Mesothelial cell of epicardium (in vitro differentiated cells): ENCODE measurements around the gene OR11A1. TPM values are rescaled to one million over a fixed set of nuclear protein-coding genes. Genes with fewer than 3 reads are reported as not detected.
"Not testable (repeated sequence)": the region's sequence is repeated elsewhere in the genome, so short reads cannot be mapped to it uniquely, and the experiment has no call there.

Experiments
- DNase-seq, 2 experiments: peaks; one replicate each; pipeline ENCODE4 v3.0.0; 2021; ENCODE audit warnings: low spot score in 2 of 2; ENCODE audit not compliant: unreplicated experiment in 2 of 2
- H3K27ac Mint-ChIP-seq: 2 replicates; pipeline ENCODE4 v1.8.0; 2021; ENCODE audit warnings: mixed read lengths
- H3K27me3 Mint-ChIP-seq: 2 replicates; pipeline ENCODE4 v1.8.0; 2021; ENCODE audit warnings: low read depth, mixed read lengths
- H3K36me3 Mint-ChIP-seq: 2 replicates; pipeline ENCODE4 v1.8.0; 2021; ENCODE audit warnings: mixed read lengths
- H3K4me1 Mint-ChIP-seq: 2 replicates; pipeline ENCODE4 v1.8.0; 2021; ENCODE audit warnings: mixed read lengths
- H3K4me3 Mint-ChIP-seq: 2 replicates; pipeline ENCODE4 v1.8.0; 2021; ENCODE audit warnings: mild to moderate bottlenecking, moderate library complexity, mixed read lengths
- H3K9me3 Mint-ChIP-seq: 2 replicates; pipeline ENCODE4 v1.8.0; 2021; ENCODE audit warnings: mixed read lengths
- total RNA-seq: library from RNA; stranded (reverse); gene quantifications from 3 replicates; pipeline ENCODE4 v1.2.1, GENCODE V29; 2021
- TF ChIP-seq, protein P1 (sequence below): fragments of 200-600 bp; sonication (generic); IDR thresholded peaks from one replicate; pipeline ENCODE4 v1.5.0; 2021; ENCODE audit warnings: antibody characterized with exemption; ENCODE audit not compliant: unreplicated experiment

OR11A1 gene
- total RNA-seq, 1 donor from 2014 or later, result not detected

DNA sequence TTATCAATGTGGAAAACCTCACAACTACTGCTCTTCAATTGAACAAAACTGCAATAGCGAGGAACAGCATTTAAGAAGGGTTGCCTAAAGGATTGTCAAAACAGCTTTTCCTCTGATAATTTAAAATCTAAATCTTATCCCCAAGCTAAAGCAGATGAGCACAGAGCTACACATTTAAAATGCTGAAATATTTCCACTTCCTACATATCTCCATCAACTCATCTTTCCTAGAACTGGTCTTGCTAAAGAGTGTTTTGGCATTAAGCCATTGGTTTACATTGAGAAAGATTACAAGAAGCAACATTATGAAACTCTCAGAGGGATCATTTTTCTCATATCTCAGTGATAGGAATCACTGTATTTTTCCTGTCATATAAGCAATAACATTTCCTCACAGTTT lies 14.2 kb downstream of the OR11A1 start:
- TF ChIP-seq, protein P1, sequence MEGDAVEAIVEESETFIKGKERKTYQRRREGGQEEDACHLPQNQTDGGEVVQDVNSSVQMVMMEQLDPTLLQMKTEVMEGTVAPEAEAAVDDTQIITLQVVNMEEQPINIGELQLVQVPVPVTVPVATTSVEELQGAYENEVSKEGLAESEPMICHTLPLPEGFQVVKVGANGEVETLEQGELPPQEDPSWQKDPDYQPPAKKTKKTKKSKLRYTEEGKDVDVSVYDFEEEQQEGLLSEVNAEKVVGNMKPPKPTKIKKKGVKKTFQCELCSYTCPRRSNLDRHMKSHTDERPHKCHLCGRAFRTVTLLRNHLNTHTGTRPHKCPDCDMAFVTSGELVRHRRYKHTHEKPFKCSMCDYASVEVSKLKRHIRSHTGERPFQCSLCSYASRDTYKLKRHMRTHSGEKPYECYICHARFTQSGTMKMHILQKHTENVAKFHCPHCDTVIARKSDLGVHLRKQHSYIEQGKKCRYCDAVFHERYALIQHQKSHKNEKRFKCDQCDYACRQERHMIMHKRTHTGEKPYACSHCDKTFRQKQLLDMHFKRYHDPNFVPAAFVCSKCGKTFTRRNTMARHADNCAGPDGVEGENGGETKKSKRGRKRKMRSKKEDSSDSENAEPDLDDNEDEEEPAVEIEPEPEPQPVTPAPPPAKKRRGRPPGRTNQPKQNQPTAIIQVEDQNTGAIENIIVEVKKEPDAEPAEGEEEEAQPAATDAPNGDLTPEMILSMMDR, result no peak
- H3K4me1 Mint-ChIP-seq, result peaks cover 3% of the 10 kb centered on the region

DNA sequence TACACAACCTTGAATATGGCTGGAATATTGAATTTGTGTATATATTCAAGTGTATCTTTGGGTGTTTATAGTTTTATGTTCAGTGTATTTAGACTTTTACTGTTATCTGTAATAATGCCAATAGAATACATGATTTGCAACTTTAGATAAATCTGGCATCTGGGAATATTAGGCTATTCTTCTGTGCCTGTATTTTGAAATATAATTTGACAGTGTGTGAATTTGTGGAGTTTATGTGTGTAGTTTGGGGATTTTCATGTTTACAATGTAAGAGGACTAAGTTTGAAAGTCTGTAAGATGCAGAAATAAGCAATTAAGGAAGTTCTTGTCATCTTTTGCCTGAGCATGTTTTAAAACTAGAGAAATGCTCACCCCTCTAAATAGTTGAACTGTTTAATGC lies 17.9 kb downstream of the OR11A1 start, which contains the start of gene OR10C1:
TSS of gene OR10C1 (plus strand) at position 301 of the 400 bp plus-strand sequence. CDS start 710 bp downstream, outside the sequence.
- no peak within 1 kb of the TSS for H3K27ac Mint-ChIP-seq
- TF ChIP-seq, protein P1, result no peak
- no peaks in the 10 kb centered on the region for H3K36me3 Mint-ChIP-seq
- peaks cover 5% of the 10 kb centered on the region for H3K9me3 Mint-ChIP-seq
- no peak for DNase-seq
- H3K4me3 Mint-ChIP-seq, result no peak within 1 kb of the TSS
- H3K4me1 Mint-ChIP-seq, result no peaks in the 10 kb centered on the region
- peaks cover 28% of the 10 kb centered on the region for H3K27me3 Mint-ChIP-seq

More for the DNA sequence above, 14.2 kb downstream of the OR11A1 start:
- H3K36me3 Mint-ChIP-seq, result no peaks in the 10 kb centered on the region
- no peak overlapping the region for H3K27ac Mint-ChIP-seq
- H3K4me3 Mint-ChIP-seq, result no peak overlapping the region
- peaks cover 27% of the 10 kb centered on the region for H3K27me3 Mint-ChIP-seq
- DNase-seq, result no peak
- peaks cover 10% of the 10 kb centered on the region for H3K9me3 Mint-ChIP-seq

DNA sequence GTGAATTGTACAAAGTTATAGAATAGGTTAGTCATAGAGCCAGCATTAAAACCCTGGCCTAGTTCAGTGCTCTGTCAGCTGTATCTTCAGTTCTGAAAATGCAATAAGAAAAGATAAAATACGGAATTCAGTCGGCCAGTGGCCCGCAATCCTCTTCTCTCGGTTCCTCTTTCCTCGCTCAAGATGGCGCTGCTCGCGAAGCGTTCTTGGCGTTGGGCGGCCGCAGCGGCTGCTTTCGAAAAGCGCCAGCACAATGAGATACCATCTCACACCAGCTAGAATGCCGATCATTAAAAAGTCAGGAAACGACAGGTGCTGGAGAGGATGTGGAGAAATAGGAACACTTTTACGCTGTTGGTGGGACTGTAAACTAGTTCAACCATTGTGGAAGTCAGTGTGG lies 20.1 kb downstream of the OR11A1 start:
- H3K27ac Mint-ChIP-seq, H3K4me1 Mint-ChIP-seq, H3K9me3 Mint-ChIP-seq, H3K4me3 Mint-ChIP-seq, H3K36me3 Mint-ChIP-seq, DNase-seq: not testable (repeated sequence)
- peaks cover 35% of the 10 kb centered on the region for H3K27me3 Mint-ChIP-seq

DNA sequence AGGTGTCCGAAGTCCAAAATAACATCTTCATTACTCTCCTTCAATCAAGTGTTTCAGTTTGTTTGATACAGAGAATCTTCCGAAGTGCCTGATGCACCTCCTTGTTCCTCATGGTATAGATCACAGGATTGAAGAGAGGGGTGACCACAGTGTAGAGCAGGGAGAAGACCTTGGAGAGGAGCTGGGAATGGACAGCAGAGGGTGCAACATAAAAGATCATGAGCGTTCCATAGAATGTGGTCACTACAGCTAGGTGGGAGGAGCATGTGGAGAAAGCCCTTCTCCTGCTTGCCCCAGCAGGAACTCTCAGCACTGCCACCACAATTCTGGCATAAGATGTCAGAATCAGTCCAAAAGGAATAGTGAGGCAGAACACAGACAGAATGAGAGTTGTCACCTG lies 30.2 kb downstream of the OR11A1 start:
- no peak overlapping the region for H3K27ac Mint-ChIP-seq
- TF ChIP-seq, protein P1, result no peak
- H3K36me3 Mint-ChIP-seq, result no peaks in the 10 kb centered on the region
- no peak overlapping the region for H3K4me3 Mint-ChIP-seq
- peaks cover 37% of the 10 kb centered on the region for H3K27me3 Mint-ChIP-seq
- no peaks in the 10 kb centered on the region for H3K9me3 Mint-ChIP-seq
- H3K4me1 Mint-ChIP-seq, result no peaks in the 10 kb centered on the region
- no peak for DNase-seq

DNA sequence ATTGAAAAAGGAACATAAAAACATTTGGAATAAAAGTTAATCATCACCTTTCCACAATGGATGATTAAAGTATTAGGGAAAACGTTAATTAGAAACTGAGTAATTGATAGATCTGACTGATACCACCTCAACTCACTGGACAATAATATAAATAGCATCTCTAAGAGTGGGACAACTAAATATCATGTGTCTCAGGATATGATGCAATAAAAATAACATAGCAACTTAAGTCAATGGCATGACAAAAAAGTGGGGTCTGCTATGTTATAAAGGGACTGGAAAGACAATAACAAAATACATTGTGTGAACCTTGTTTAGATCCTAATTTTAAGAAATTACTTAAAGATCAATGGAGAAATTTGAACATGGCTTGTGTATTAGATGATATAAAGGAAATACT lies 31.8 kb downstream of the OR11A1 start:
- no peak overlapping the region for H3K4me3 Mint-ChIP-seq
- no peaks in the 10 kb centered on the region for H3K9me3 Mint-ChIP-seq
- H3K27ac Mint-ChIP-seq, result no peak overlapping the region
- TF ChIP-seq, protein P1, result no peak
- DNase-seq, result no peak
- peaks cover 32% of the 10 kb centered on the region for H3K27me3 Mint-ChIP-seq
- no peaks in the 10 kb centered on the region for H3K36me3 Mint-ChIP-seq
- no peaks in the 10 kb centered on the region for H3K4me1 Mint-ChIP-seq

DNA sequence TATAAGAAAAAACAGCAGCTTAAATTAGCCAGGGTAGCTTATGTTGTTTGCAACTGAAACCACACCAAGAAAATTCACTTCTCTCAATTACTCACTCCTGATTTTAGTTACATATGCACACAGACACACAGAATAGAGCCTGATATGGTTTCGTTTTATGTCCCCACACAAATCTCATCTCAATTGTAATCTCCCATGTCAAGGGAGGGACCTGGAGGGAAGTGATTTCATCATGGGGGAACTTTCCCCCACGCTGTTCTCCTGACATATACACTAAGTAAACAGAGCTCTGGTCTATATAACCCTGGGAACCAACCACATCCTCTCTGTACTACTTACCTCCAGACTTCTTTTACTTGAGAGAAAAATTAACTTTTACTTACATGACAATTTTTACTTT lies 32.3 kb downstream of the OR11A1 start:
- Mint-ChIP-seq H3K9me3 (no peaks in the 10 kb centered on the region), H3K27me3 (peaks cover 31% of the 10 kb centered on the region), H3K27ac (no peak overlapping the region), H3K36me3 (no peaks in the 10 kb centered on the region), H3K4me1 (no peaks in the 10 kb centered on the region), H3K4me3 (no peak overlapping the region)
- TF ChIP-seq, protein P1, result no peak
- DNase-seq, result no peak
